H1 (cell line): ENCODE data around the gene GREM2.

ENCODE experiments used
- EP300 ChIP-seq, 2 experiments: IDR thresholded peaks; 1 replicate in 1 of 2; 2 replicates in 1 of 2; pipeline ENCODE4 v1.6.1; 2011 to 2012; ENCODE audit warnings: low read depth in 2 of 2, low read length in 2 of 2, mild to moderate bottlenecking in 2 of 2, borderline replicate concordance in 1 of 2, inconsistent platforms in 1 of 2, moderate library complexity in 1 of 2
- GABPA ChIP-seq: IDR thresholded peaks from 2 replicates; pipeline ENCODE4 v1.6.1; 2011; ENCODE audit warnings: mild to moderate bottlenecking, low read length, moderate library complexity, borderline replicate concordance; ENCODE audit not compliant: insufficient read depth
- JUN ChIP-seq: IDR thresholded peaks from 2 replicates; pipeline ENCODE4 v1.6.1; 2011; ENCODE audit warnings: low read depth, mild to moderate bottlenecking, improper control_type of control experiment, low read length
- POLR2A ChIP-seq, 2 experiments: IDR thresholded peaks; 1 replicate in 1 of 2; 2 replicates in 1 of 2; pipeline ENCODE4 v1.6.1; 2011; ENCODE audit warnings: low read depth in 2 of 2, low read length in 2 of 2, mild to moderate bottlenecking in 2 of 2; ENCODE audit errors: control extremely low read depth in 1 of 2
- POLR2AphosphoS5 ChIP-seq: IDR thresholded peaks from 2 replicates; pipeline ENCODE4 v1.6.1; 2011; ENCODE audit warnings: low read depth, low read length
- RXRA ChIP-seq: IDR thresholded peaks from 2 replicates; pipeline ENCODE4 v1.6.1; 2011; ENCODE audit warnings: low read depth, mild to moderate bottlenecking, low read length, moderate library complexity; ENCODE audit not compliant: insufficient read depth
- SP2 ChIP-seq: IDR thresholded peaks from 2 replicates; pipeline ENCODE4 v1.6.1; 2012; ENCODE audit warnings: mild to moderate bottlenecking, low read length, inconsistent platforms
- TEAD4 ChIP-seq: IDR thresholded peaks from 2 replicates; pipeline ENCODE4 v1.6.1; 2012; ENCODE audit warnings: low read depth, low read length, inconsistent platforms, mixed read lengths
- TF ChIP-seq, protein P1 (sequence below): IDR thresholded peaks from 2 replicates; pipeline ENCODE4 v1.6.1; 2012; ENCODE audit warnings: inconsistent platforms
- TF ChIP-seq, protein P2 (sequence below), 3 experiments: IDR thresholded peaks; 1 replicate in 2 of 3; 2 replicates in 1 of 3; pipeline versions ENCODE4 v1.5.1 to v1.6.1; 2011; ENCODE audit warnings: low read length in 3 of 3, mild to moderate bottlenecking in 3 of 3, inconsistent platforms in 2 of 3, low read depth in 1 of 3, moderate library complexity in 1 of 3; ENCODE audit not compliant: insufficient read depth in 1 of 3; ENCODE audit errors: control extremely low read depth in 1 of 3

DNA sequence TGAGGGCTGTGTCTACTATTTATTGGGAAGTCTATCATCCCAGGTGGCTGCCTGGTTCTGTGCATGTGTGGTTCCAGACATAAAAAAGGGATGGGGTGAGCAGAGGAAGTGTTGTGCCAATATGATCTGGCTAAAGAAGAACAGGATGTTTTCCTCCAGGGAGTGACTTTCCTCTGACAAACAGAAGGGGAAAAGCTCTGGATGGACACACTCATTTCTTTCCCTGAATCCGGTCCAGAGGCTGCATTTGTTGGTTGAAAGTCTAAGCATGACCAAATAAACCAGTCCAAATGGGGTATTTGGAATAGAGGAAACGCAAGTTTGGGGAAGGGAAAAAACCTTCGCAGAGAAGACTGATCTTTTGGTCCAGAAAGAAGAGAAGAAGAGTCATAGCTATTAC is 12.7 kb downstream of the GREM2 start:
- TF ChIP-seq, protein P1, sequence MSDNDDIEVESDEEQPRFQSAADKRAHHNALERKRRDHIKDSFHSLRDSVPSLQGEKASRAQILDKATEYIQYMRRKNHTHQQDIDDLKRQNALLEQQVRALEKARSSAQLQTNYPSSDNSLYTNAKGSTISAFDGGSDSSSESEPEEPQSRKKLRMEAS: no peak
- TF ChIP-seq TEAD4 (no peak), POLR2A (IDR thresholded peaks at IDR 0.05; ENCODE audit: control extremely low read depth in 1 of 2, low read depth in 2 of 2, low read length in 2 of 2) (no peak), JUN (no peak), EP300 (IDR thresholded peaks at IDR 0.05; ENCODE audit: borderline replicate concordance in 1 of 2, low read depth in 2 of 2, low read length in 2 of 2) (no peak), POLR2AphosphoS5 (no peak), SP2 (no peak), RXRA (no peak), GABPA (no peak)
- TF ChIP-seq, protein P2, sequence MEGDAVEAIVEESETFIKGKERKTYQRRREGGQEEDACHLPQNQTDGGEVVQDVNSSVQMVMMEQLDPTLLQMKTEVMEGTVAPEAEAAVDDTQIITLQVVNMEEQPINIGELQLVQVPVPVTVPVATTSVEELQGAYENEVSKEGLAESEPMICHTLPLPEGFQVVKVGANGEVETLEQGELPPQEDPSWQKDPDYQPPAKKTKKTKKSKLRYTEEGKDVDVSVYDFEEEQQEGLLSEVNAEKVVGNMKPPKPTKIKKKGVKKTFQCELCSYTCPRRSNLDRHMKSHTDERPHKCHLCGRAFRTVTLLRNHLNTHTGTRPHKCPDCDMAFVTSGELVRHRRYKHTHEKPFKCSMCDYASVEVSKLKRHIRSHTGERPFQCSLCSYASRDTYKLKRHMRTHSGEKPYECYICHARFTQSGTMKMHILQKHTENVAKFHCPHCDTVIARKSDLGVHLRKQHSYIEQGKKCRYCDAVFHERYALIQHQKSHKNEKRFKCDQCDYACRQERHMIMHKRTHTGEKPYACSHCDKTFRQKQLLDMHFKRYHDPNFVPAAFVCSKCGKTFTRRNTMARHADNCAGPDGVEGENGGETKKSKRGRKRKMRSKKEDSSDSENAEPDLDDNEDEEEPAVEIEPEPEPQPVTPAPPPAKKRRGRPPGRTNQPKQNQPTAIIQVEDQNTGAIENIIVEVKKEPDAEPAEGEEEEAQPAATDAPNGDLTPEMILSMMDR (IDR thresholded peaks at IDR 0.05; ENCODE audit: control extremely low read depth in 1 of 3, insufficient read depth in 1 of 3, low read depth in 1 of 3, low read length in 3 of 3): no peak
